ENCODE measurements around the gene COA8.

COA8 gene

GRCh38 chr14:103621860-103622259 is 59.1 kb downstream of the COA8 start:
- H2AFZ ChIP-seq (ENCODE audit: low read length, unreplicated experiment), result no peak overlapping the region
- no peaks in the 10 kb centered on the region for H3K27me3 ChIP-seq (ENCODE audit: insufficient read depth, low read length)
- no peak overlapping the region for H3K4me3 ChIP-seq (ENCODE audit: low read depth, low read length)
- H3K79me2 ChIP-seq (ENCODE audit: control insufficient read depth, insufficient read depth, low read length, unreplicated experiment), result no peaks in the 10 kb centered on the region
- H3K27ac ChIP-seq (ENCODE audit: low read depth, low read length), result no peak overlapping the region
- H3K4me1 ChIP-seq (ENCODE audit: control insufficient read depth, insufficient read depth, low read length, unreplicated experiment), result peaks cover 7% of the 10 kb centered on the region
- no peaks in the 10 kb centered on the region for H3K36me3 ChIP-seq (ENCODE audit: insufficient read depth, low read length)

GRCh38 chr14:103623308-103623707 is 60.5 kb downstream of the COA8 start:
- Histone ChIP-seq H3K27ac (ENCODE audit: low read depth, low read length) (no peak overlapping the region), H3K79me2 (ENCODE audit: control insufficient read depth, insufficient read depth, low read length, unreplicated experiment) (no peaks in the 10 kb centered on the region), H3K4me3 (ENCODE audit: low read depth, low read length) (no peak overlapping the region), H2AFZ (ENCODE audit: low read length, unreplicated experiment) (no peak overlapping the region), H3K36me3 (ENCODE audit: insufficient read depth, low read length) (no peaks in the 10 kb centered on the region), H3K4me1 (ENCODE audit: control insufficient read depth, insufficient read depth, low read length, unreplicated experiment) (peaks cover 14% of the 10 kb centered on the region), H3K27me3 (ENCODE audit: insufficient read depth, low read length) (no peaks in the 10 kb centered on the region)

- Histone ChIP-seq H3K4me3 (ENCODE audit: low read depth, low read length) (no peak overlapping the region), H3K27me3 (ENCODE audit: insufficient read depth, low read length) (no peaks in the 10 kb centered on the region), H3K4me1 (ENCODE audit: control insufficient read depth, insufficient read depth, low read length, unreplicated experiment) (peaks cover 14% of the 10 kb centered on the region), H3K79me2 (ENCODE audit: control insufficient read depth, insufficient read depth, low read length, unreplicated experiment) (peaks cover 3% of the 10 kb centered on the region), H3K27ac (ENCODE audit: low read depth, low read length) (no peak overlapping the region), H2AFZ (ENCODE audit: low read length, unreplicated experiment) (no peak overlapping the region), H3K36me3 (ENCODE audit: insufficient read depth, low read length) (no peaks in the 10 kb centered on the region)
Observed at GRCh38 chr14:103623883-103624482, 61.2 kb downstream of the COA8 start.

GRCh38 chr14:103624860-103625259 is 62.1 kb downstream of the COA8 start:
- H2AFZ ChIP-seq (ENCODE audit: low read length, unreplicated experiment), result peak overlapping the region; percentile 14
- peaks cover 12% of the 10 kb centered on the region for H3K79me2 ChIP-seq (ENCODE audit: control insufficient read depth, insufficient read depth, low read length, unreplicated experiment)
- peaks cover 14% of the 10 kb centered on the region for H3K4me1 ChIP-seq (ENCODE audit: control insufficient read depth, insufficient read depth, low read length, unreplicated experiment)
- H3K27me3 ChIP-seq (ENCODE audit: insufficient read depth, low read length), result no peaks in the 10 kb centered on the region
- no peak overlapping the region for H3K4me3 ChIP-seq (ENCODE audit: low read depth, low read length)
- H3K36me3 ChIP-seq (ENCODE audit: insufficient read depth, low read length), result no peaks in the 10 kb centered on the region
- peak overlapping the region; percentile 52 for H3K27ac ChIP-seq (ENCODE audit: low read depth, low read length)

DNA sequence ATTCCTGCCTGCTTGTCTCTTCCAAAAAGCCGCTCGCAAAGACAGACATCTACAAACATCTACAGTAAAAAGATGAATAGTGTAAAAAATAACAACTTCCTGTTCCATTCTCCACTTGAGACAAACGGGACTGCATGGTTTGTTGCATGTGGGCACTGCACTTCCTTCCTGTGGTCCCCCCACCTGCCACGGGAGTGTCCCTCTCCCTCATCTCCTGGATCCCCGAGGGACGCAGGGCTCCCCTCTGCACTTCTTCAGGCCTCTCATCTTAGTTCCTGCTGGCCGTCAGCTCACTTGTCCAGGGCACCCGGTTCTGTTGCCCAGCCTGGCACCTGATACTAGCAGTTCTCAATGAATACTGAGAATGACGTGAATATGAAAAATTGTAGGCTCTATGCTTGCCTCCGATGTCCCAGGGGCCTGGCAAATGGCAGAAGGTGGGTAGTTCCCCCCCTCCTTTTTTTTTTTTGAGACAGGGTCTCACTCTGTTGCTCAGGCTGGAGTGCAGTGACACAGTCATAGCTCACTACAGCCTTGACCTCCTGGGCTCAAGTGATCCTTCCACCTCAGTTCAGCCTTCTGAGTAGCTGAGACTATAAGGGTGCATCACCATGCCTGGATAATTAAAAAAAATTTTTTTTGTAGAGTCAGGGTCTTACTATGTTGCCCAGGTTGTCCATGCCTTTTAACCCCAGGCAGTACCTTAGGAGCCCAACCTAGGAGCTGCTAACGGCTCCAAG is 62.8 kb downstream of the COA8 start:
- Histone ChIP-seq H3K27ac (ENCODE audit: low read depth, low read length) (peak overlapping the region; percentile 52), H3K79me2 (ENCODE audit: control insufficient read depth, insufficient read depth, low read length, unreplicated experiment) (peaks cover 19% of the 10 kb centered on the region), H3K4me1 (ENCODE audit: control insufficient read depth, insufficient read depth, low read length, unreplicated experiment) (peaks cover 14% of the 10 kb centered on the region), H3K27me3 (ENCODE audit: insufficient read depth, low read length) (no peaks in the 10 kb centered on the region), H3K4me3 (ENCODE audit: low read depth, low read length) (no peak overlapping the region), H3K36me3 (ENCODE audit: insufficient read depth, low read length) (no peaks in the 10 kb centered on the region), H2AFZ (ENCODE audit: low read length, unreplicated experiment) (no peak overlapping the region)

DNA sequence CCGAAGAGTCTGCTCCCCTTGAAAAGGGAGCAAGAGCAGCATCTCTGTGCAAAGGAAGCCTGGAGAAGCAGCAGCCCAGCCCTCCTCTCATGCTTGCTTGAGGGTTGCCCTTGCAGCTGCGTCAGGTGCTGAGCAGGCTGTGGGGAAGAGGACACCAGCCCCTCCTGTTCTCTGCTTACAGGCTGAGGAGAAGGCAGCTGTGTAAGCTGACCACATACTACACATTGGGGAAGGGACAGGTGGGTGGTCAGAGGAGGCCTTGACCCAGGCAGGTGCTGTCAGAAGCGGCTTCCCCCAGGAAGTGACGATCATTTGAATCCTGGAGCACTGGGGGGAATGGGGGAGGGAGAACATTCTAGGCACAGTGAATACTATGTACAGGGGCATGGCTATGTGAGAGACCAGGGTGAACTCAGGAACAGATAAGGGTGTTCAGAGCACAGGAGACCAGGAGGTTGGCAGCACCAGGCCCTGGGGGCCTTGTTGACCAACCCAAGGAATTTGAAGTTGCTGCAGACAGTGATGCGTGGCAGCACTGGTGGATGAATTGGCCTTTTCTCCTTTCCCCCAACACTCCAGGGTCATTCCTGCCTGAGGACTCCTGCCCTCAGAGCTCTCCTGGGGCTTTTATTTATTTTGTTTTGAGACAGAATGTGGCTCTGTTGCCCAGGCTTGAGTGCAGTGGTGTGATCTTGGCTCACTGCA is 63.5 kb downstream of the COA8 start:
- H3K4me3 ChIP-seq (ENCODE audit: low read depth, low read length), result no peak overlapping the region
- no peaks in the 10 kb centered on the region for H3K27me3 ChIP-seq (ENCODE audit: insufficient read depth, low read length)
- H3K79me2 ChIP-seq (ENCODE audit: control insufficient read depth, insufficient read depth, low read length, unreplicated experiment), result peaks cover 26% of the 10 kb centered on the region
- H3K36me3 ChIP-seq (ENCODE audit: insufficient read depth, low read length), result no peaks in the 10 kb centered on the region
- H3K27ac ChIP-seq (ENCODE audit: low read depth, low read length), result no peak overlapping the region
- no peak overlapping the region for H2AFZ ChIP-seq (ENCODE audit: low read length, unreplicated experiment)
- H3K4me1 ChIP-seq (ENCODE audit: control insufficient read depth, insufficient read depth, low read length, unreplicated experiment), result peaks cover 18% of the 10 kb centered on the region

DNA sequence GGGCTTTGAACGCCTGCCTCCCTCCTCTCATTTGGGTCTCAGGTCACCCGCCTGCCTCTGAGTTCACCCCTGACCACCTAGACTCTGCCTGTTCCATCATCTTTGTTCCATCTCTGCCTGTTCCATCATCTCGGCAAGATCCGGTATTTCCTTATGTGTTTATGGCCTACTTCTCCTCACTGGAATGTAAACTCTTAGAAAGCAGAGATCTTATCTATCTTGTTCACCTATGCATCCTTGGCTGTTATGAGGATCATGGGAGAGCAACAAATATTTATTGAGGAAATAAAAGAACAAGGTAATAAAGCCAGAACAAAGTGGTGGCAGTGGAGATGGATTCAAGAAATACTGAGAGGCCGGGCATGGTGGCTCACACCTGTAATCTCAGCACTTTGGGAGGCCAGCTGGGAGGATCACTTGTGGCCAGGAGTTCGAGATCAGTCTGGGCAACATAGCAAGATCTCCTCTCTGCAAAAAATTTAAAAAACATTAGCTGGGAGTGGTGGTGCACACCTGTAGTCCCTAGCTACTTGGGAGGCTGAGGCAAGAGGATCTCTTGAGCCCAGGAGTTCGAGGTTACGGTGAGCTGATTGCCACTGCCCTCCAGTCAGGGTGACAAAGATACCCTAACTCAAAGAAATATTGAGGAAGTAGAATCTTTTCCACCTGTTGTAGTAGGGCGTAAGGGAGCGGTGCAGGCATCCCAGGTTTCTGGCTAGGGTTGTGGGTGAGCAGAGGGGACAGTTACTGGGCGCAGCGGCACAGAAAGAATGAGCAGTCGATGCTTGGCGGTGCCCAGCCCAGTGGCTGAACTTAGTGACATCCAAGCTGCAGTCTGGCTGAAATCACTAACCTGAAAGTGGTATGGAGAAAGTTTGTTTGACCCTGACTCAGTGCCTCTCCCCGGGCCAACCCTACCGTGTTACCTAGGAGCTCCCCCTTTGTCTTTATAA is 64.6 kb downstream of the COA8 start:
- peaks cover 18% of the 10 kb centered on the region for H3K4me1 ChIP-seq (ENCODE audit: control insufficient read depth, insufficient read depth, low read length, unreplicated experiment)
- no peak overlapping the region for H2AFZ ChIP-seq (ENCODE audit: low read length, unreplicated experiment)
- H3K27ac ChIP-seq (ENCODE audit: low read depth, low read length), result peak overlapping the region; percentile 91
- peak overlapping the region; percentile 87; the same call in 1 of the 2 replicates for H3K4me3 ChIP-seq (ENCODE audit: low read depth, low read length)
- peaks cover 37% of the 10 kb centered on the region for H3K79me2 ChIP-seq (ENCODE audit: control insufficient read depth, insufficient read depth, low read length, unreplicated experiment)
- H3K27me3 ChIP-seq (ENCODE audit: insufficient read depth, low read length), result no peaks in the 10 kb centered on the region
- H3K36me3 ChIP-seq (ENCODE audit: insufficient read depth, low read length), result no peaks in the 10 kb centered on the region

DNA sequence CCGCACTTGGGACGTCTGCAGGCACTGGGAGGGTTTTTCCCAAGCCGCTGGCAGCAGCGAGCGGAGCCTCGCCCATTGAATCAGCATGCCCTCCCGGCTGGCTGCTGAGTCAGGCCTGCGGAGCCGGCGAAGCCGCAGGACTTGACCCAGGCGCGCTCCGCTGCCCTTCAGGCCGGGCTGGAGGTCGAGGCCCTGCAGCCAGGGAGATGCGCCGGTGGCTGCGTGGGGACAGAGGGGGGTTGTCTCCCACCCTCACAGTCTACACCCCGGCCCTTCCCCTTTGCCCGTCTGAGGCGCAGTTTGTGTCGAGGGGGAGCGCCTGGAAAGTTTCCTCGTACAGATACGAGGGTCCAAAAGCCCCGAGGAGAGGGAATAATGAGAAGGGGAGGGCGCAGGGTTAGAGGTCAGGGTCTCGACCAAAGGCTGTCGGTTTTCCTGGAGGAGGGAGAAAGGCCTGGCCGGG is 65.5 kb downstream of the COA8 start:
- peak overlapping the region; percentile 91 for H3K27ac ChIP-seq (ENCODE audit: low read depth, low read length)
- peaks cover 18% of the 10 kb centered on the region for H3K4me1 ChIP-seq (ENCODE audit: control insufficient read depth, insufficient read depth, low read length, unreplicated experiment)
- H3K36me3 ChIP-seq (ENCODE audit: insufficient read depth, low read length), result no peaks in the 10 kb centered on the region
- peak overlapping the region; percentile 98 for H2AFZ ChIP-seq (ENCODE audit: low read length, unreplicated experiment)
- no peaks in the 10 kb centered on the region for H3K27me3 ChIP-seq (ENCODE audit: insufficient read depth, low read length)
- peak overlapping the region; percentile 87 for H3K4me3 ChIP-seq (ENCODE audit: low read depth, low read length)
- peaks cover 46% of the 10 kb centered on the region for H3K79me2 ChIP-seq (ENCODE audit: control insufficient read depth, insufficient read depth, low read length, unreplicated experiment)

GRCh38 chr14:103628684-103629502 is 66.1 kb downstream of the COA8 start, which contains the start of gene KLC1:
KLC1 (plus strand) TSS chr14:103629211; CDS start chr14:103654565, 25,354 bp downstream.
- no peaks in the 10 kb centered on the region for H3K27me3 ChIP-seq (ENCODE audit: insufficient read depth, low read length)
- H3K27ac ChIP-seq (ENCODE audit: low read depth, low read length), result peak within 1 kb of the TSS; percentile 91
- H3K79me2 ChIP-seq (ENCODE audit: control insufficient read depth, insufficient read depth, low read length, unreplicated experiment), result peaks cover 50% of the 10 kb centered on the region
- peaks cover 18% of the 10 kb centered on the region for H3K4me1 ChIP-seq (ENCODE audit: control insufficient read depth, insufficient read depth, low read length, unreplicated experiment)
- H2AFZ ChIP-seq (ENCODE audit: low read length, unreplicated experiment), result peak within 1 kb of the TSS; percentile 98
- no peaks in the 10 kb centered on the region for H3K36me3 ChIP-seq (ENCODE audit: insufficient read depth, low read length)
- H3K4me3 ChIP-seq (ENCODE audit: low read depth, low read length), result peak within 1 kb of the TSS; percentile 87

Data from ACC112 (cell line).